GM21360 (cell line): Measurements from ENCODE around the gene TRPT1.
A peak's percentile ranks its signal among the peaks of the same experiment; 100 is the strongest.
"Not testable (repeated sequence)": the region's sequence is repeated elsewhere in the genome, so short reads cannot be mapped to it uniquely, and the experiment has no call there.

Source experiments
- ATAC-seq: cut with Tn5 transposase; IDR thresholded peaks from one replicate; pipeline ENCODE4 v1.9.1; 2021; ENCODE audit warnings: mild to moderate bottlenecking, moderate library complexity; ENCODE audit not compliant: unreplicated experiment

Gene TRPT1

DNA sequence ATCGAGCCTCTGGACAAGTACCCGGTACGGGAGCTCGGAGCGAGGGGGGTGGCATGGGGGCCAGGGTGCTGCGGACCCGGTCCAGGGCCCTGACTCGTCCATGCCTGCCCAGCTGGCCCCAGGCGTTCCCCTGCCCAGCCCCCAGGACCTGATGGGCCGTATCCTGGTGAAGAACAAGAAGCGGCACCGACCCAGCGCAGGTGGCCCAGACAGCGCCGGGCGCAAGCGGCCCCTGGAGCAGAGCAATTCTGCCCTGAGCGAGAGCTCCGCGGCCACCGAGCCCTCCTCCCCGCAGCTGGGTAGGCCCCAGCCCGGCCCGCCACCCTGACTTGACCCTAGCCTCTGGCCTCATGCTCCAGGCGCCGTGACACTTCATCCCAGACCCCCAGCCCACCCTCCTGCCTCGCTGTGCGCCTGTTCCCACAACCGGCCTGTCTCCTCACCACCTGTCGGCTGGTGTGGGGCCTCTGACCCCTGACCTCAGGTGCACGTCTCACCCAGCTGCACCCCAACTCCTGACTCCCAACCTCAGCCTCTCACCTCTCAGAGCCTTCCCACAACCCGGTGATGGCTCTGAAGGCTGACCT lies 33.1 kb upstream of the TRPT1 start:
- no peak for ATAC-seq

DNA sequence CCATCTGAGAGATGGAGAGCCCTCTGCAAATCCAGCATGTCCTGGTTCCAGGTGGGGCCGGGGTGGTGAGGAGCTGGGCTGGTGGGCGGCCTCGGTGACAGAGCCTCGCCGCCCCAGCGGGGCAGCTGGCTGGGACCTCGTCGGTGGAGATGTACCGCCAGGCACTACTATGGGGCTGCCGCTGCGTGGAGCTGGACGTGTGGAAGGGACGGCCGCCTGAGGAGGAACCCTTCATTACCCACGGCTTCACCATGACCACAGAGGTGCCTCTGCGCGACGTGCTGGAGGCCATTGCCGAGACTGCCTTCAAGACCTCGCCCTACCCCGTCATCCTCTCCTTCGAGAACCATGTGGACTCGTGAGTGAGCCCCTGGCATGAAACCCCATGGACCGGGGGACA lies 32.4 kb upstream of the TRPT1 start:
- no peak for ATAC-seq

DNA sequence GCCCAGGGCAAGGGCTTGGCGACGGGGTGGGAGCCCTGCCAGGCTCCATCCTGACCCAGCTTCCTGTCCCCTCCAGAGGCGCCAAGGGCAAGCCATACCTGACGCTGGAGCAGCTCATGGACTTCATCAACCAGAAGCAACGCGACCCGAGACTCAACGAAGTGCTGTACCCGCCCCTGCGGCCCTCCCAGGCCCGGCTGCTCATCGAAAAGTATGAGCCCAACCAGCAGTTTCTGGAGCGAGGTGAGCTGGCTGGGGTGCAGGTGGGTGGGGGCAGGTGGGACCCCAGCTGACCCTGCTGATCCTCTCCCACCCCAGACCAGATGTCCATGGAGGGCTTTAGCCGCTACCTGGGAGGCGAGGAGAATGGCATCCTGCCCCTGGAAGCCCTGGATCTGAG lies 30.3 kb upstream of the TRPT1 start:
- no peak for ATAC-seq

DNA sequence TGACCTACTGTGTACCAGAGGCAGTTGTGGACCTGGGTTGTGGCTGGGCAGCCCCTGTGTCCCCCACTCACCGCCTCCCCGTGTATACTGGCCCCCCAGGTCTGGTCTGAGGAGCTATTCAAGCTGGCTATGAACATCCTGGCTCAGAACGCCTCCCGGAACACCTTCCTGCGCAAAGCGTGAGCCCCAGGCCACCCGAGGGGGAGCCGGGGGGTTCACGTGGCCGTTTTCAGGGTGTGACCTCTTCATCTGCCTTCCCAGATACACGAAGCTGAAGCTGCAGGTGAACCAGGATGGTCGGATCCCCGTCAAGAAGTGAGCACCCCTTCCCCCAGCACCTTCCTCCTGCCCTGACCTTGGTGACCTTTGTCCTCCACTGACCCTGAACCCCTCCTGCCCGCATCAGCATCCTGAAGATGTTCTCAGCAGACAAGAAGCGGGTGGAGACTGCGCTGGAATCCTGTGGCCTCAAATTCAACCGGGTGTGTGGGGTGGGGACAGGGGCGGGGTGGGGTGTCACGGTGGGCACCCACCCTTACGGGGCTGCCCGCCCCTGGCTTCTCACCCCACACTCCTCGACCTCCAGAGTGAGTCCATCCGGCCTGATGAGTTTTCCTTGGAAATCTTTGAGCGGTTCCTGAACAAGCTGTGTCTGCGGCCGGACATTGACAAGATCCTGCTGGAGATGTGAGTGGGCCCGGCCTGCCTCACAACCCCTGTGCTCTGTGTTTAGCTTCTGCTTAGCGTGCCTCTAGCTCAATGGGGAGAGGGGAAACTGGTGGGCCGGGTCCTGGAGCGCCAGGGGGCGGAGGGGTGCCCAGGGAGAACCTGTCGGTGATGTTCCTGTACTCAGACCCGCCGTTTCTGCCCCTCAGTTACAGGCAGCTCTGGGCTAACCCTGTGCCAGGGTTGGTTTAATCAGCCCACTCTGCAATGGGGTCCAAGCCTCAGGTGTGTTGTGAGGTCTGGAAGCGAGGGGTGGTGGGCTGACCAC lies 29.4 kb upstream of the TRPT1 start:
- no peak for ATAC-seq

DNA sequence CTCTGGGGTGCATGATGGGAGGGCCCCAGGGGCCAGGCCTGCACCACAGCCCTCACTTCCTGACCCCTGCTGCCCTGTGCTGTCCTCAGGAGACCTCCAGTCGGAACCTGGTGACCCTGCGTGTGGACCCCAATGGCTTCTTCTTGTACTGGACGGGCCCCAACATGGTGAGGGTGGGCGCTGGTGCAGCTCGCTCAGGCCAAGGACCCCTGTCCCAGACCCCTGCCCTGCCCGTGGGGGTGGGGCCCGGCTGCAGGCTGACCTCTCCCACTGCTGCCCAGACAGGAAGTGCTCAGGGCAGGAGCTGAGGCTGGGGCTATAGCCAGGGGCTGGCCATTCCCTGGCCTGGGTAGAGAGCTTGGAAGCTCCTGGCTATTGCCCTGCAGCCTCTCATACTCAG lies 28.3 kb upstream of the TRPT1 start:
- no peak for ATAC-seq

DNA sequence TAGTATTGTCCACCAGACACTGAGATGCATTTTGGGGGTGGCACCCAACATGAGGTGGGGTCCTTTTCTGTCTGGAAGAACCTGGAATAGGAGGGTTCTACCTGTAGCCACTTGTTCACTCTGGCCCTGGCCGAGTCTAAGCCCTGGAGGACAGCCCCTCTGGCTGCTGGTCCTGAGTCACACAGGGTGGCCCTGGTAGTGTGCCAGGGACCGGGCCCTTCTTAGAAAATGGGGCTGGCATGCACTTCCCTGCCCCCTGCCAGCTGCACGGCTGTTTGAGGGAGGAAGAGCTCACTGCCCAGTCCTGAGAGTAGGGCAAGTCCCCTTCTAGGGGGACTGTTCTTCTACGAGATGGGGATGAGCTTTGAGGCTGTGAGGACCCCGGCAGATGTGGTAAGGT lies 27.5 kb upstream of the TRPT1 start:
- no peak for ATAC-seq

DNA sequence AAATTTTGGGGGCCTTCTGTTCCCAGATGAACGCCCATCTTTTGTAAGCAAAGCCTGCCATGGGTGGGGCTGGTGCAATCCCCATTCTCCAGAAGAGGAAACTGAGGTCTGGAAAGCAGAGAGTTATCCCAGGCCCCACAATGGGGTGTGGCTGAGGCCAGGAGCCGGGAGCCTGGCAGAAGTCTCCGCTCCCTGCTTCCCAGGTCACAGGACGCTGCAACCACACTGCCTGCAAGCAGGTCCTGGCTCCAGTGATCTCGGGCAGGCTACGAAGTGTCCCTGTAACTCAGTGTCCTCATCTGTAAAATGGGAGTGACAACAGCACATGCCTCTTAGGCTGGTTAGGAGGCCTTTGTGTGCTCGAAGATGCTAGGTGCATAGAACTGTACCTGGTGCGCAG lies 27.1 kb upstream of the TRPT1 start:
- ATAC-seq = no peak

DNA sequence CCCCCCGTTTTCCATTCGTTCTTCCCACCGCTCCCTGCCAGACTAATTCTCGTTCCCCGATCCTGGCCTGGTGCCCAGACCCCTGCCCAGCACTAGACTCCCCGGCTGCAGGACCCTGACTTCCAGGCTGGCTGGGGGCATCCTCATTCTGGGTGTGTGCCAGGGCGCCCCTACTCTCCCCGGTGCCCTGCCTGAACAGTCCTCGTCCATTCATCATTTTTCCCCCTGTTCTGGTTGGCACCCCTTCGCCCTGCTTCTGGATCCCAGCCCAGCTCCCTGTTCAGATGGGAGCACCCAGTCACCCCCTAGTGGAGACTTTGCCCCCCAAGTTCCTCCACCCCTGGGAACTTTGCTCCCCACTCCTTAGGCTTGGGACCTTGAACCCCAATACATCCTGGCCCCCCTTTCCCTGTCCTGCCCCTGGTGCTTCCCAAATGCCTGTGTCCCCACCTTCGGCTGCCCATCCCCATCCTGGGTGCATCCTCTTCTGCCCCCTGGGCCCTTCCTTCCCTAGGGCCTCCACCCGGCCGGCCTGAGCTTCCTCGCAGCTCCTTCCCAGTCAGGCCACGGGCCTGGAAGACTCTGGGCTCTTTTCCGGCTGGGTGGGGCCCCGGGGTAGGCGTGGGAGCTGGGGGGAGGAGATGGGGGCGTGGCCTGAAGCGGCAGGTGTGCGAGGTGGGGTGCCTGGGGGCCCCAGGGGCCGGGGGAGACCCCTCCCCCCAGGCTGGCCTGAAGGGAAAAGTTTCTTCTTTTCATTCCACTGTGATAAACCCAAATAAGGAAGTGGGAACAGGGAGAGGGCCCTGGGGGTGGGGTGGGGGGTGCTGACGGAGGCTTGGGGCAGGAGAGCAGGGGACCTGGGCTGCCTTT lies 26.3 kb upstream of the TRPT1 start:
- no peak for ATAC-seq

DNA sequence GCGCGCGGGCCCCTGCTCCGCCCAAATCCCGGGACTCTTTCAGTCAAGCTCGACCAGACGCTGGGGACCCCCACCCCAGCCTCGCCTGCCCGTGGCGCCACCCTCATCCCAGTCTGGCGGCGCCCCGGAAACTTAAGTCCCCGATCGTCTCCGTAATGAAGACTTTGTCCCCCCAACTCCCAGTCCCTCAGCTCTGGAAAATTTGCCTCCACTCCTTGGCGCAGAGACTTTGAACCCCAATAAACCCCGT lies 25.7 kb upstream of the TRPT1 start:
- ATAC-seq = no peak

DNA sequence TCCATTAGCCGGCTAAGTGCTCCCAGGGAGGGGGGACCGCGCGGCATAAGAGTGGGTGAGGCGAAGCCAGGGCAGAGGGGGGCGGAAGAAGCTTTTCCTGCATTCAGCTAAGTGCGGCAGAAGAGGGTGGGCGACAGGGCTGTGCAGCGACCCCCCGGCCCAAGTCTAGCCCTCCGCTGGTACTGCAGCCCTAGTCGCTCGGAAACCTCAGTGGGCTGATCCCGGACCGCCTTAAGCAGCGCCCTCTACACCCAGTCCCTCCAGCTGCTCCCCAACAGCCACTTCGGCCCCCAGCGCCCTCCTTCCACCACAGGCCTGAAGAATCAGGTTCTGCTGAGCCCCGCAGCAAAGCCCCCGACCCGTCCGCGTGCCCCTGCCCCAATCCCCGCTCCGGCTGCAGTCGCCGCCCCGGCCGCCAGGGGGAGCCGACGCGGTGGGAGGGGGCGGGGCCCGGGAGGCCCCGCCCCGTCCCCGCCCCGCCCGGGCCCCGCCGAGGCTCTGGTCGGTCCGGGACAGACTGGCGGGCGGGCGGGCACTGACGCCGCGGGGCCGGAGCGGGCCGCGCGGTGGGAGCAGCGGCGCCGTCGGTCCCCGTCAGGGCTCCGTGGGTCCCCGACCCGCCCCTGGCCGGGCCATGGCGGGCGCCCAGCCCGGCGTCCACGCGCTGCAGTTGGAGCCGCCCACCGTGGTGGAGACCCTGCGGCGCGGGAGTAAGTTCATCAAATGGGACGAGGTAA lies 25.2 kb upstream of the TRPT1 start, which contains the start of gene PLCB3:
Gene PLCB3, plus strand, starts transcription at position 515 of the 737 bp plus-strand sequence. Its CDS starts 120 bp downstream, at position 635.
- ATAC-seq = peak; percentile 36

DNA sequence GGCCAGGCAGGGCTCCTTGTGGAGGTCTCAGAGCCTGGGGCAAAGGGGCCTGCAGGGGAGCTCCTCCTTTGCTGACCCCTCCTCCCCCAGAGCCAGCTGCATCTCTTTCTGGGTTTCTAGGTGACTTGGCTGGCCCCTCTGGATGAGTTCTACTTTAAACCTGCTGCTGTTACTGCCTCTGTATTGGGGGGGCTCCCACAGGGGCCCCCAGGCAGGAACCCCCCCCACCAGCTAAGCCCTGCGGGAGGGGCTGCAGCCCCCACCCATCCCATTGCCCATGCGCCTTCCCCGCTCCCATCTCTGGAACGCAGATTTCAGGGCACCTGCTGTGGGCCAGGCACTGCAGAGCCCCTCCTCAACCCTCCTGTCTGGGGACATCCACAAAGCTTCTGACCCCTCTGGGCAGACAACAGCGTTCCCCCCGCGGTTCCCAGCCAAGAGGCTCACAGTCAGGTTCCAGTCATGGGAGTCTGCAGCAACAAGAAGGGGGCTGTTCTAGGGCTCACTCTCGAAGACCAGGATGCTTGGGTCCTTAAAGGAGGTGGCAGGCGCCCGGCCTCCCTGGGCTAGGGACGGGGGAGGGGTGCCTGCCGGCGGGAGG lies 24.5 kb upstream of the TRPT1 start:
- no peak for ATAC-seq

DNA sequence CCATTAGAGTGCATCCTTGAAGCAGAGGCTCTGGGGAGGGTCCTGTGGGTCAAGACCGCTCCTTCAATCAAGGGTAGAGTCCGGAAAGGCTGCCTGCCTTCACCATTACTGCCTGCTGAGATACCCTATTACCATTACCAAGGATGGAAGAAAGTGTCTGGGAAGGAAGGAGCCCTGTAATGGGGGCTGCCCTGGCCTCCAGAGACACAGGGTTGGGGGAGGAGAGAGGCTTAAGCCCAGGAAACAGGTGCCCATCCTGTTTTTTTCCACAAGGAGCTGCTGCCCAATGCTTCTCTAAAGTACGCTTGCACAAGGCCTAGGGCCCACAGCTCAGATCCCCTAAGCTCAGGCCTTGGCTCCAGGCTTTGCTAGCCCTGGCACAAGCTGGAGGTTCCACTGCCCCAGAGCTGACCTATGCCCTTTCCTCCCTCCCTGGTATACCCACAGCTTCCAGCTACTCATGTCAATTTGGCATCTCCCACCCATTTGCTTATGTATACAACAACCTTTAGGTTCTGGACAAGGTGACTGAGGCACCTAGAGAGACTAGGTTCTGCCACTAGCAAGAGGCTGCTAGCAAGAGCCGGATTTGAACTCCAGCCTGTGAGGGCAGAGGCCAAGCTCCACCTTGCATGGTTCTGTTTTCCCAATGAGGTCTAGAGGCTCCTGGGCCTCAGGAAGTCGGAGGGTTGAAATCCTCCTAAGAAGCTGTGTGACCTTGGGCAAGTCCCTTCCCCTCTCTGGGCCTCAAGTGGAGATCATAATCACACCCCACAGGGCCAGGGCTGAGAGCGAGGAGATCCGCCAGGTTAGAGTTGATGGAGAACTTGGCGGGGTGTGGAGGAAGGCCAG lies 23.8 kb upstream of the TRPT1 start:
- no peak for ATAC-seq

DNA sequence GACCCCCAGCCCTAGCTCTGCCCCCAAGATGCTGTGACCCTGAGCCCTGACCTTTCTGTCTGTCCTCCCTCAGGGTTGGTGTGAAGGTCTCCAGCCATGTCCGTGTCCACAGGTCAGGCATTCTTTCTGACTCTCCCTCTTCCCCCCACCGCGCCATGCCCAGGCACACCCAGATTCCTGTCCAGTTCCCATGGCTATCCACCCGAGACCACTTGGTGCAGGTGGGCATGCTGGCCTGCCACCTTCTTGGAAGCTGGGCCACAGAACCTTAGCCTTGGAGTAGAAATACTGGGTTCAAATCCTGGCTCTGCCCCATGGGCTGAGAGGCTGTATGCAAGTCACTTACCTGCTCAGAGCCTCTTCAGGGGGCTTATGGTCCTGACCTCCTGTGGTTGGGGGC lies 23.1 kb upstream of the TRPT1 start:
- no peak for ATAC-seq

DNA sequence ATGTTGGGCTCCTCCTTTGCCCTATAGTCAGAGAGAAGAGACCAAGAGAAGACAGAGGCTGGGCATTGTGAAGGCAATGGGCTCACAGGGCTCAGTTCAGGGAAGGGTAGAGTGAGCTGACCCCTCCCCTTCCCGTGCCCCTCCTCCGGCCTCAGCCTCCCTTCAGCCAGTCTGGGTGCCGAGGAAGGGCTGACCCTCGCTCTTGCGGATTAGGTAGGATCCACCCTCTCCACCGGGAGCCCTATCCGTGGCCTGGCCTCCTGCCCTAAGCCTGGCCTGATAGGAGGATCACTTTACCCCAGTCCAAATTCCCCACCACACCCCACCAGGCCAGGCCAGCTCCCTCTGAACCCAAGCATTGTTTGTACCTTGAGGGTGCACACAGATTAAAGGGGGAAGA lies 22.6 kb upstream of the TRPT1 start:
- no peak for ATAC-seq

DNA sequence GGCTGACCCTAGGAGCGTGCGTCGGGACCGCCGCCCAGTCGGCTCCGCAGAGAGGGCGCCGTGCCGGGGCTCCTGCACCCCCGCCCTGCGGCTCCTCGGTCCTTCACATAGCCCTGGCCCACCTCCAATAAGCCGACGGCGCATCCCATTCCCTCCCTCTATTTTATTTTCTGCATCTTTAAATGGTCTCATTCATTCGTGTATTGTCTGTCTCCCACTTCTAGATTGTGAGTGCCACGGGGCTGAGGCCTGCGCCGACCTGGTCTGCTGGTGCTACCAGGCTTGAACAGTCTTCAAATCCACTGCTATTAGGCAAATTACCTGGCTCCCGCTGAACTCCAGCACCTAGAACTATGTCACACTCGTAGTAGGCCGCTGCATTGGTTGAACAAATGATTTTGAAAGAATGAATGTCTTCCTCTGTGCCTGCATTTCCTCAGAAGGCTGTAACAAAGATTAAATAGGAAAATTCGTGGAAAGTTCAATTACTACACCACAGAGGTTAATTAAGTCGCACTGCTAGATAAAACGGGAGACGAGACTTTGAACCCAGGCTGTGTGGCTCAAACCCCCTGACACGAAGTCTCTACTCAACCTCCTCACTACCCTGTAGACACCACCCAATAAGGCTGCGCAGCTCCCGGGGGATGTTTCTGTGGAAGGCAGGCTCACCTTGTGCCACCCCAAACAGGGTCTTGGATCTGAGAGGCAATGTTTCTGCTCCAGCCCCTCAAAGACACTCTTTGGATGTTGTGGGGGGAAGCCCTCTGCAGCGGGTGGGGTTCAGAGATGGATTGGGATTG lies 21.9 kb upstream of the TRPT1 start:
- ATAC-seq = no peak

DNA sequence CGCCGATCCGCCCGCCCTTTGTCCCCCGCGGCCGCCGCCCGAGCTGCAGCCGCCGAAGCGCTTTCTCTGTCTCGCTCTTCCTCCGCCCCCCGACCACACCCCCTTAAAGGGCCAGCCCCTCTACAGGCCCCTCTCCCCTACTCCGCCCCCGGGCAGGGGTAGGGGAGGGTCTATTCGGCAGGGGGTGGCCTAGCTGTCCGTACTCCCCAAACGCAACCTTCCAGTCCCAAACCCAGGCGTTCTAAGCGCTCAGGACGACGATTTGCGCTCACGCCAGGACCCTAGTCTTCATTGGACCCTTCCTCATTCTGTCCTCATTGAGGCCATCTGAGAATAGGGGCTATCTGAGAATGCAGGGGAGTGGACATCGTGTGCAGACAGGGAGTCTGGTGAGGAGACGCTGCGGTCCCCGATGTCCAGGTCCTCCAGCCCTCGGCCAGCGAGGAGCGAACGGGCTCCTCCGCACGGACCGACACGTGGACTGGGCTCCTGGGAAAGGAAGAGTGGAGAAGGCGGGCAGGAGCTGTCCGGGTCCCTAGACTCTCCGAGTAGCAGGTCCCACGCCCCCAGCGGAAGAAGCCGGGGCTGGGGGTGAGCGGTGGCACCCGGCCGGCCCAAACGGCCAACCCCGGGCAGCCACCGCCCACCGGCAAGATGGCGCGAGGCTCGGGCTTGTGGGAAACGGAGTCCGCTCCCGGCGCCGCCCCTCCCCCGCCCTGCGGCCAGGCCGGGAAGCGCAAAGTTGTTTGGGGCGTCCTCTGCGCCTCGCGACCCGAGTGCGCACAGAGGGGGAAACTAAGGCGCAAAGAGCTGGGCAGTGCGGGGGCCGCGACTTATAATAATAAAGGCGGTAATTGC lies 21.1 kb upstream of the TRPT1 start, which contains the start of gene PPP1R14B:
Gene PPP1R14B, minus strand, starts transcription at position 73 of the 858 bp plus-strand sequence. CDS start 270 bp downstream, outside the sequence.
- no peak for ATAC-seq

DNA sequence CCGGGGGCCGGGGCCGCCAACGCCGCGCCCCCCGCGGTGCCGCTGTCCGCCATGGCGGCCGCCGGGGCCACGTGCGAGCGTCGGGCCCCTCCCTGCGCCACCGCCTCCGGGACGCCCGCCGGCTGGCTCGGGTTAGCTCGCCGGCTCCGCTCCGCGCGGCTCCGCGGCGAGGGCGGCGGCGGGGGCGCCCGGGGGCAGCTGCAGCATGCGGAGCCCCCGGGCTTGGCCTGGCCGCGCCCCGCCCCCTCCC lies 20.6 kb upstream of the TRPT1 start:
- not testable (repeated sequence) for ATAC-seq
